Amniotic stem cell (primary cell): ENCODE measurements around the gene MECP2.
"Not testable (repeated sequence)": the region's sequence is repeated elsewhere in the genome, so short reads cannot be mapped to it uniquely, and the experiment has no call there.

ENCODE experiments used
- DNase-seq: peaks from one replicate; lab custom pipeline; 2025; lab: John Stamatoyannopoulos, UW

MECP2 gene

GRCh38 chrX:153993079-153993478 is 104.4 kb downstream of the MECP2 start:
- DNase-seq: no peak

- no peak for DNase-seq
Measured at GRCh38 chrX:153992180-153992579, 105.3 kb downstream of the MECP2 start.

- no peak for DNase-seq
Measured at GRCh38 chrX:153991013-153991580, 106.4 kb downstream of the MECP2 start.

GRCh38 chrX:153989973-153990655 is 107.4 kb downstream of the MECP2 start:
- DNase-seq: no peak

GRCh38 chrX:153988493-153988892 is 109.0 kb downstream of the MECP2 start:
- no peak for DNase-seq

GRCh38 chrX:153984351-153985178 is 113.0 kb downstream of the MECP2 start:
- no peak for DNase-seq

- DNase-seq: no peak
Measured at GRCh38 chrX:153983321-153983801, 114.2 kb downstream of the MECP2 start.

- DNase-seq: no peak
Measured at GRCh38 chrX:153981771-153982533, 115.6 kb downstream of the MECP2 start.

GRCh38 chrX:153981231-153981630 is 116.3 kb downstream of the MECP2 start:
- DNase-seq: no peak

- not testable (repeated sequence) for DNase-seq
Measured at GRCh38 chrX:153980394-153980793, 117.1 kb downstream of the MECP2 start.

GRCh38 chrX:153974726-153975286 is 122.7 kb downstream of the MECP2 start:
- no peak for DNase-seq

- no peak for DNase-seq
Measured at GRCh38 chrX:153974003-153974725, 123.4 kb downstream of the MECP2 start.

- no peak for DNase-seq
Measured at GRCh38 chrX:153973127-153974002, 124.2 kb downstream of the MECP2 start.

GRCh38 chrX:153972368-153973126 is 125.0 kb downstream of the MECP2 start, which contains the start of gene TMEM187:
TSS of gene TMEM187 (plus strand) at chrX:153972754. CDS start at chrX:153982063, 9,309 bp downstream.
- peak; percentile 42 for DNase-seq
